H1 (cell line): ENCODE data around the gene GLS2. TPM values are rescaled to one million over a fixed set of nuclear protein-coding genes. Genes with fewer than 3 reads are reported as not detected.

Source experiments
- CHD2 ChIP-seq: IDR thresholded peaks from 2 replicates; pipeline ENCODE4 v1.6.1; 2012; ENCODE audit warnings: low read length, improper control_type of control experiment
- KDM5A ChIP-seq: fragments of 200-600 bp; IDR thresholded peaks from 2 replicates; pipeline ENCODE4 v1.7.1; 2012; ENCODE audit warnings: mild to moderate bottlenecking, low read length, inconsistent platforms, mixed read lengths
- RNF2 ChIP-seq: fragments of 200-900, 300-1000 bp; sonication (generic); IDR thresholded peaks from 2 replicates; pipeline ENCODE4 v1.7.1; 2016; ENCODE audit warnings: borderline replicate concordance, low read depth, mild to moderate bottlenecking, antibody characterized with exemption, low read length; ENCODE audit not compliant: poor library complexity, severe bottlenecking; ENCODE audit errors: missing control alignments
- SIN3A ChIP-seq, 2 experiments: IDR thresholded peaks in 1 of 2; conservative IDR thresholded peaks in 1 of 2; 2 replicates each; pipeline ENCODE4 v1.6.1; 2011 to 2012; ENCODE audit warnings: low read length in 2 of 2, improper control_type of control experiment in 1 of 2, low read depth in 1 of 2, mild to moderate bottlenecking in 1 of 2
- TAF1 ChIP-seq: IDR thresholded peaks from 2 replicates; pipeline ENCODE4 v1.6.1; 2011; ENCODE audit warnings: mild to moderate bottlenecking, low read depth, low read length
- polyA plus RNA-seq, 7 experiments: library from polyadenylated mRNA; depleted of rRNA in 3 of 7; stranded (reverse) in 5 of 7; unstranded in 2 of 7; fragments of >200 nt in 5 of 7; fragments of 200-250 nt in 2 of 7; gene quantifications; 1 replicate in 5 of 7; 2 replicates in 1 of 7; 4 replicates in 1 of 7; pipeline versions ENCODE4 v1.2.1 to v1.2.3, GENCODE V29; 2011 to 2013; ENCODE audit warnings: missing spikeins in 2 of 7, mixed read lengths in 2 of 7
- total RNA-seq: library from RNA; stranded (reverse); fragmentation: NEBNext Ultra II Directional; extraction: Animal tissue kit (Norgen Biotek cat#: 25700); gene quantifications from 2 replicates; pipeline ENCODE4 v1.2.1, GENCODE V29; 2021

GLS2 gene
- total and polyA plus RNA-seq, 2 of the 8 experiments (the other 6 are each of a cell fraction or from before 2014, with no cell fraction given), result 14.5 to 20.1 TPM

GRCh38 chr12:56529656-56530055 is 41.7 kb upstream of the GLS2 start (continued):
- TF ChIP-seq RNF2 (no peak), SIN3A (conservative IDR thresholded peaks at IDR 0.05 in 1 of 2, IDR thresholded peaks at IDR 0.05 in 1 of 2; ENCODE audit: low read depth in 1 of 2, low read length in 2 of 2) (no peak), TAF1 (no peak), CHD2 (no peak), KDM5A (no peak)
